ENCODE results near the gene CORO1C.

GRCh38 chr12:108747563-108747962 is 16.2 kb upstream of the CORO1C start:
- TF ChIP-seq, protein P1, sequence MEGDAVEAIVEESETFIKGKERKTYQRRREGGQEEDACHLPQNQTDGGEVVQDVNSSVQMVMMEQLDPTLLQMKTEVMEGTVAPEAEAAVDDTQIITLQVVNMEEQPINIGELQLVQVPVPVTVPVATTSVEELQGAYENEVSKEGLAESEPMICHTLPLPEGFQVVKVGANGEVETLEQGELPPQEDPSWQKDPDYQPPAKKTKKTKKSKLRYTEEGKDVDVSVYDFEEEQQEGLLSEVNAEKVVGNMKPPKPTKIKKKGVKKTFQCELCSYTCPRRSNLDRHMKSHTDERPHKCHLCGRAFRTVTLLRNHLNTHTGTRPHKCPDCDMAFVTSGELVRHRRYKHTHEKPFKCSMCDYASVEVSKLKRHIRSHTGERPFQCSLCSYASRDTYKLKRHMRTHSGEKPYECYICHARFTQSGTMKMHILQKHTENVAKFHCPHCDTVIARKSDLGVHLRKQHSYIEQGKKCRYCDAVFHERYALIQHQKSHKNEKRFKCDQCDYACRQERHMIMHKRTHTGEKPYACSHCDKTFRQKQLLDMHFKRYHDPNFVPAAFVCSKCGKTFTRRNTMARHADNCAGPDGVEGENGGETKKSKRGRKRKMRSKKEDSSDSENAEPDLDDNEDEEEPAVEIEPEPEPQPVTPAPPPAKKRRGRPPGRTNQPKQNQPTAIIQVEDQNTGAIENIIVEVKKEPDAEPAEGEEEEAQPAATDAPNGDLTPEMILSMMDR (IDR thresholded peaks at IDR 0.05; ENCODE audit: low read depth, low read length): no peak
- no peak for TF ChIP-seq EZH2phosphoT487 (IDR thresholded peaks at IDR 0.05; ENCODE audit: low read depth)
